NCI-H1436 (cell line): Measurements from ENCODE around the gene GJB3.

Experiments
- DNase-seq: peaks from one replicate; lab custom pipeline; 2025; lab: John Stamatoyannopoulos, UW

The GJB3 gene

DNA sequence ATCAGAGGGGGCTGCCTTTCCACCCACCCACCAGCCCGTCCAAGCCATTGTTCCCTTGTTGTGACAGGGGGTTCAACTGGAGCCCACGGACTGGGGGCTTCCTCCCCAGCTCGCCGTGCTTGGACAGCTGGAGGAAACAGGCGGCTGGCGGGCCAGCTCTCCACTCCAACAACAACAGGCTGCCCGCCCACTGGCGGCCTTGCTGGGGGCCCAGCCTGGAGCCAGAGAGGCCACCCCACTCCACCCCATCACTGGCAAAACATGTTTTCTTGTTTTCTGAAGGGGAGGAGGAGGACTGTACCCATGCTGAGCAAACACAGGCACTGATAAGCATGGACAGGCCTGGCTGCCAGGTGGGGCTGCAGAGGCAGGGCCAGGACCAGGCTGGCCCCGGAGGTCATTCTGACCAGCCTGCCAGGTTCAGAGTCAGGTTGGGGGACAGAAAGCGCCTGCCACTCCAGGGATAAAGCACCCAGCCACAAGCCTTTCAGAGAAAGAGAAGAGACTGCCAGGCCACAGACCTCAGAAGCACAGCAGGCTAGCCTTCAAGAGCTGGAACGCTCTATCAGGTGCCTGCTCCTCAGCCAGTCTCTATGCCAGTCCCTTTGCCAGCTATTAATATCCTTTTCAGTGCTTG, 44.6 kb downstream of the GJB3 start:
- no peak for DNase-seq

DNA sequence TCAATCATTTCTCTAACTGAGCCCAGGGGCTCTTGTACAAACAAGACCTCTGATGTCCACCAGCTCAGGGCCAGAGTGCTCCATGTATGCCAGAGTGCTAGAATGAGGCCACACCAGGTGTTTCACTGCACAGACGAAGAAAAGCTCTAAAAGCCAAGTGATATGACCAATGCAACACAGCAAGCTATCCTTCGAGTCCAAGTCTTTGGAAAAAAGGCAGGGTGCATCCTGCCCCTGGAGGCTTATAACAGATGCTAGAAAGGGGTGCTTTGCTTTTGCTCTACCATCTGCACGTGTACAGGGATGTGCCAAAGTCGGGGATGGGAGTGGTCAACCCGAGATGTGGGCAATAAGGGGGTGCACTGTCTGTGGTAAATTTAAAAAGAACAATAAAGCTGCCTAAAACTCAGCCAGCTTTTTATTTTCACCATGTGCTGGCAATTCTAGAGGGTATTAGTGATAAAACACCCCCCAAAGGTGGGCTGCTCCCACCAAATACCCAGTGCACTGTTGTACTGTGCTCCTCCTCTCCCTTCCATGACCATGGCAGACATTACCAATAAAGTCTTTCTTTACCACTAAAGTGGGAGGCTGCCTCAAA, 46.4 kb downstream of the GJB3 start:
- no peak for DNase-seq

DNA sequence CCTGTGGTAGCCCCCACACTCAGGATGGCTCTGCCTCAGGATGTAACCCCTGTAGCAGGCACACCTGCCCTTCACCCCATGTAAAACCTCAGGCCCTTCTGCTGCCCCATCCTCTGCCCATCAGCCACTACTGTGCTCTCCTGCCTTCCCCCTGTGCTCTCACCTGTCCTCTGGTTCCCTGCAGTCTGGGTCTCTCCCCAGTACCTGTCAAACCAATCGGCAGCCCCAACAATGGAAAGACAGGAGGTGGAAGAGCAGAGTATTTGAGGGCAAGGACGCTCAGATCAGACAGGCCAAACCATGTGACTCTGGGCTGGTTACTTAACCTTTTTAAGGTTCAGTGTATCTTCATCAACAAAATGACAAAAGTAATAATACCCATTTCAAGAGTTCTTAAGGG, 47.6 kb downstream of the GJB3 start:
- no peak for DNase-seq

DNA sequence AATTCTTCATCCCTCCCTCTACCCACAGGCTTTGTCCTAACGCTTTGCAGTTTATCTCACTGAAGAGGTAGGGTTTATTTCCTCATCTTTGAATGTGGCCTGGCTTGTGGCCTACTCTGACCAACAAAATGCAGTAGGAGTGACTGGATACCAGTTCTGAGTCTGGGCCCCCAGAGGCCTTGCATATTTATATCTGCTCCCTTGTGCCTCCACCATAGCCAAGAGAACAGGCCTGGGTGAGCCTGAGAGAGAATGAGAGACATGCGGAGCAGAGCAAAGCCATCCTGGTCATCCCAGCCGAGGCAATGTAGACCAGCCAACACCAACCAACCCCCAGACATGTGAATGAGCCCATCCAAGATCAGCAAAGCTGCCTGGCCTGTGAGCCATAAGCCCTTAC, 48.2 kb downstream of the GJB3 start:
- no peak for DNase-seq

DNA sequence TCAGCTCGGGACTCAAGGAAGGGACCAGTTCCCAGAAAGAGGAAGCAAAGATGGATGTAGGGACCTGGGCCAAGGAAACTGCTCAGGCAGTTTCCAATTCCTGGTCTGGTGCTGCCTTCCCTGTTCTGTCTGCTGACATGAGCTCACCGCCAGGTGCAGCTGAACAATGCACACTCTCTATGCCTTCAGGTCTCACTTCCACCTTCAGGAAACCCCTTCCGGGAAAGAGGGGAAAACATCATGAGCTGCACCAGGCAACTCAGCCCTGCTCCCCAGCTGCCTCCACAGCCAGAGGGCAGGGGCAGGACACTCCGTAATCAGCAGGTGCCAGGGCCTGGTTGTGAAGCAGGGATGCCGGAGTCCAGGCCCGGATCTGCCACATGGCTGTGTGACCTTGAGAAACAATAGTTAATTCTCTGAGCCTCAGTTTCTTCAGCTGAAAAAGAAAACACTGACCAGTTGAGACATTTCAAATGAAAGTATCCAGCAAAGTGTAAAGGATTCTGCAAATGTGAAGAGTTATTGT, 50.8 kb downstream of the GJB3 start:
- DNase-seq, result no peak

DNA sequence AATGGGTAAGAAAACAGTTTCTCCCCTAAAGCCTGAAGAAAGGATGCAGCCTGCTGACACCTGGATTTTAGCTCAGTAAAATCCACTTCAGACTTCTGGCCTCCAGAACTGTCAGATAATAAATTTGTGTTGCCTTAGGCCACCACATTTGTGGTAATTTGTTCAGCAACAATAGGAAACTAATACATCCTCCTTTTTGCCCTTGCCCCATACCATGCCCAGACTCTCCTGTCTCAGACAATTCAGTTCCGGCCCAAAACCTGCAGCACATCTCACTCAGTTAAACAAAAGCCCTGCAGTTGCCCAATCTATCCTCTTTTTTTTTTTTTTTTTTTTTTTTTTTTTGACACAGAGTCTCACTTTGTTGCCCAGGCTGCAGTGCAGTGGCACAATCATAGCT, 52.7 kb downstream of the GJB3 start:
- no peak for DNase-seq
